K562 (cell line): ENCODE measurements around the gene ZC3H13. TPM values are rescaled to one million over a fixed set of nuclear protein-coding genes. Genes with fewer than 3 reads are reported as not detected.

ENCODE experiments used
- ATAC-seq: fragments of 200-7000 bp; cut with Tn5 transposase; 3 replicates; pipeline ENCODE4 v1.9.1; 2020; ENCODE audit warnings: moderate library complexity
- BruUV-seq: library from RNA; stranded (reverse); fragments of 400-500 nt; replicated peaks from 2 replicates; lab custom pipeline; 2021; lab: Mats Ljungman, UMichigan
- CTCF ChIA-PET: fragments of 300-600 bp; formaldehyde crosslinking; extraction: SDS; loops from one replicate; lab custom pipeline; 2021; ENCODE audit warnings: low intra/inter-chr PET ratio; lab: Yijun Ruan, JAX
- POLR2A ChIA-PET: fragments of 300-600, 350-650 bp; sonication (Branson Sonifier 250); formaldehyde crosslinking; extraction: SDS; loops from one replicate; lab custom pipeline; 2021; ENCODE audit warnings: antibody characterized with exemption, inconsistent platforms; lab: Yijun Ruan, JAX
- DNase-seq, 4 experiments: peaks; one replicate each; pipeline versions ENCODE4 v3.0.0 to v3.0.0-alpha.2; 2011 to 2018; ENCODE audit warnings: low spot score in 3 of 4, mixed read lengths in 3 of 4; ENCODE audit errors: extremely low read depth in 1 of 4
- FAIRE-seq: peaks from 2 replicates; lab custom pipeline; 2011; peaks lifted over from hg19 to GRCh38; lab: Jason Lieb, UNC
- H2AFZ ChIP-seq: 2 replicates; pipeline ENCODE4 v1.6.0; 2011; ENCODE audit warnings: low read depth, low read length, control low read depth, inconsistent platforms
- H3K27ac ChIP-seq: fragments of 200-600 bp; 3 replicates; pipeline ENCODE4 v1.8.0; 2011; ENCODE audit warnings: low read depth, mild to moderate bottlenecking, control low read depth, inconsistent platforms, low read length, moderate library complexity, mixed read lengths; ENCODE audit errors: extremely low read depth
- H3K27me3 ChIP-seq, 2 experiments: fragments of 300-600 bp in 1 of 2; 2 replicates in 1 of 2; 3 replicates in 1 of 2; pipeline versions ENCODE4 v1.6.0 to v1.8.0; 2011; ENCODE audit warnings: inconsistent platforms in 2 of 2, low read length in 2 of 2, mild to moderate bottlenecking in 1 of 2, mixed read lengths in 1 of 2, moderate library complexity in 1 of 2; ENCODE audit not compliant: control insufficient read depth in 2 of 2, insufficient read depth in 2 of 2
- H3K36me3 ChIP-seq: fragments of 300-600 bp; 3 replicates; pipeline ENCODE4 v1.8.0; 2011; ENCODE audit warnings: mild to moderate bottlenecking, low read length, inconsistent platforms; ENCODE audit not compliant: control insufficient read depth, insufficient read depth
- H3K4me1 ChIP-seq, 2 experiments: fragments of 200-600 bp in 1 of 2; replicated peaks in 1 of 2; 2 replicates in 1 of 2; 3 replicates in 1 of 2; pipeline versions ENCODE4 v1.5.1 to v1.8.0; 2011; ENCODE audit warnings: inconsistent platforms in 2 of 2, low read length in 2 of 2, mild to moderate bottlenecking in 1 of 2, mixed read lengths in 1 of 2, moderate library complexity in 1 of 2; ENCODE audit not compliant: control insufficient read depth in 2 of 2, insufficient read depth in 2 of 2
- H3K4me2 ChIP-seq: 2 replicates; pipeline ENCODE4 v1.6.1; 2011; ENCODE audit warnings: low read length, control low read depth, inconsistent platforms, mixed read lengths; ENCODE audit not compliant: insufficient read depth
- H3K4me3 ChIP-seq: fragments of 200-600 bp; sonication (generic), shearing (Covaris generic); 2 replicates; pipeline ENCODE4 v1.5.1; 2016; ENCODE audit warnings: control low read depth, inconsistent platforms
- H3K79me2 ChIP-seq: fragments of 200-600 bp; 3 replicates; pipeline ENCODE4 v1.8.0; 2011; ENCODE audit warnings: low read length, inconsistent platforms; ENCODE audit not compliant: control insufficient read depth, insufficient read depth
- H3K9ac ChIP-seq, 2 experiments: 2 replicates each; pipeline versions ENCODE4 v1.6.0 to v1.6.1; 2011; ENCODE audit warnings: low read depth in 2 of 2, low read length in 2 of 2, control low read depth in 1 of 2, inconsistent platforms in 1 of 2, mild to moderate bottlenecking in 1 of 2, mixed read lengths in 1 of 2; ENCODE audit not compliant: insufficient read depth in 1 of 2
- H3K9me1 ChIP-seq: one replicate; pipeline ENCODE4 v1.6.0; 2011; ENCODE audit warnings: inconsistent platforms, mild to moderate bottlenecking, low read length, moderate library complexity; ENCODE audit not compliant: control insufficient read depth, insufficient read depth
- H3K9me3 ChIP-seq: replicated peaks from 2 replicates; pipeline ENCODE4 v1.5.1; 2011; ENCODE audit warnings: low read depth, low read length, inconsistent platforms; ENCODE audit not compliant: control insufficient read depth, insufficient read depth
- H4K20me1 ChIP-seq: replicated peaks from 2 replicates; pipeline ENCODE4 v1.6.1; 2011; ENCODE audit warnings: low read length, inconsistent platforms, mixed read lengths; ENCODE audit not compliant: control insufficient read depth, insufficient read depth
- CBX2 ChIP-seq: fragments of 200-600 bp; sonication (generic); IDR thresholded peaks from one replicate; pipeline ENCODE4 v1.6.1; 2012; ENCODE audit warnings: mild to moderate bottlenecking, low read length, inconsistent platforms; ENCODE audit not compliant: insufficient read depth, poor library complexity, severe bottlenecking
- GATA2 ChIP-seq: sonication (generic); formaldehyde crosslinking; IDR thresholded peaks from 2 replicates; pipeline ENCODE4 v1.4.0; 2020; ENCODE audit warnings: mild to moderate bottlenecking, missing genetic modification reagents
- POLR2AphosphoS5 ChIP-seq: IDR thresholded peaks from 2 replicates; pipeline ENCODE4 v1.6.1; 2011; ENCODE audit warnings: mild to moderate bottlenecking, low read depth, low read length, moderate library complexity; ENCODE audit not compliant: control insufficient read depth, insufficient read depth
- RBM14 ChIP-seq: fragments of 200-400 bp; formaldehyde crosslinking; IDR thresholded peaks from 2 replicates; pipeline ENCODE4 v1.6.1; 2018; ENCODE audit warnings: low read depth, mild to moderate bottlenecking, low read length, moderate library complexity, borderline replicate concordance; ENCODE audit not compliant: insufficient read depth
- TAF7 ChIP-seq: fragments of 450-650 bp; IDR thresholded peaks from 2 replicates; pipeline ENCODE4 v1.6.1; 2016; ENCODE audit warnings: missing genetic modification characterization, missing compliant biosample characterization
- TCF7L2 ChIP-seq: fragments of 150-350 bp; IDR thresholded peaks from 2 replicates; pipeline ENCODE4 v1.6.1; 2016; ENCODE audit warnings: low read depth, mild to moderate bottlenecking, low read length, moderate library complexity
- TRIM24 ChIP-seq, 2 experiments: fragments of 450-650 bp; IDR thresholded peaks; 2 replicates each; pipeline ENCODE4 v1.6.1; 2016
- XRCC4 ChIP-seq: IDR thresholded peaks from one replicate; pipeline ENCODE4 v1.6.1; 2011; ENCODE audit not compliant: insufficient read depth, insufficient read length; ENCODE audit errors: extremely low read depth
- ZBTB7A ChIP-seq: IDR thresholded peaks from 2 replicates; pipeline ENCODE4 v1.6.1; 2011; ENCODE audit warnings: low read depth, mild to moderate bottlenecking, low read length, moderate library complexity, borderline replicate concordance; ENCODE audit not compliant: control insufficient read depth
- ZNF311 ChIP-seq: fragments of 250-450 bp; sonication (Bioruptor Pico); IDR thresholded peaks from 2 replicates; pipeline ENCODE4 v1.4.0; 2020; ENCODE audit warnings: mild to moderate bottlenecking, moderate library complexity
- WGBS: fragments of 100-300 bp; shearing (Covaris generic); methylation state at CpG from one replicate; pipeline ENCODE4 v1.1.6; 2016; ENCODE audit warnings: low coverage, mixed read lengths; ENCODE audit not compliant: insufficient coverage; ENCODE audit errors: missing lambda C conversion rate; 5-methylcytosine and 5-hydroxymethylcytosine counted together
- in situ Hi-C: fragments of 300-500 bp; cut with MboI; formaldehyde crosslinking; loops from 4 replicates; pipeline ENCODE4 v1.15.0; 2018; ENCODE audit warnings: inconsistent platforms, mixed read lengths
- intact Hi-C: fragments of 100-400 bp; cut with micrococcal nuclease; formaldehyde crosslinking; loops from 2 replicates; pipeline ENCODE4 v1.14.2; 2022
- polyA plus RNA-seq, 8 experiments: library from polyadenylated mRNA; depleted of rRNA in 4 of 8; stranded (reverse) in 5 of 8; unstranded in 3 of 8; fragments of >200 nt; fragmentation: Nextera tagmentation in 2 of 8; fragmentation: Illumina TruSeq in 1 of 8; extraction: Ambion mirVana in 2 of 8; extraction: Trizol in 1 of 8; gene quantifications; 2 replicates each; pipeline versions ENCODE4 v1.2.1 to v1.2.3, GENCODE V29; 2011 to 2014; ENCODE audit warnings: inconsistent platforms in 1 of 8, missing spikeins in 1 of 8
- total RNA-seq, 7 experiments: library from RNA; depleted of rRNA in 6 of 7; stranded (reverse); fragments of >200 nt in 6 of 7; fragmentation: Illumina TruSeq in 2 of 7; extraction: Trizol in 2 of 7; gene quantifications; 2 replicates each; pipeline versions ENCODE4 v1.2.1 to v1.2.3, GENCODE V29; 2011 to 2021; ENCODE audit warnings: low replicate concordance in 1 of 7

Gene ZC3H13
- total and polyA plus RNA-seq, 9 of the 15 experiments (the other 6 are each of a cell fraction or from before 2014, with no cell fraction given), result 4.9 to 27.6 (median 12.1) TPM

- WGBS, result 0% methylated on average over 5 of the region's 5 CpGs
- no peak overlapping the region for H3K4me2 ChIP-seq
- no peak overlapping the region for H2AFZ ChIP-seq
- no peaks in the 10 kb centered on the region for H3K36me3 ChIP-seq
- intact Hi-C loops (loop anchor here (5.0 kb wide), 1 partner anchor 394 kb away; no protein-coding TSS in a partner anchor), in situ Hi-C loops (loop anchor here (25.0 kb wide), 1 partner anchor 384 kb away; no protein-coding TSS in a partner anchor)
- CTCF ChIA-PET, result no interaction called here
- ATAC-seq, result no peak
- H3K9ac ChIP-seq, result no peak overlapping the region
- peaks cover 0 to 3% of the 10 kb centered on the region in 2 experiments; a peak in 1 of 5 replicates for H3K4me1 ChIP-seq
- no peak overlapping the region for H3K27ac ChIP-seq
- no peak for FAIRE-seq
- POLR2A ChIA-PET, result interaction anchor here (1.0 to 1.4 kb wide), 2 partner anchors 12 to 26 kb away, joined by 3 read pairs; no protein-coding TSS in a partner anchor
- no peak overlapping the region for H3K4me3 ChIP-seq
- TF ChIP-seq TAF7, result no peak
- TF ChIP-seq ZNF311 (CRISPR knock-in tag), result no peak
- TF ChIP-seq TRIM24 (IDR thresholded peaks at IDR 0.05), result no peak
- TF ChIP-seq TCF7L2, result no peak
- no peak for TF ChIP-seq XRCC4
- no peak for TF ChIP-seq POLR2AphosphoS5
- no peak for TF ChIP-seq GATA2 (CRISPR knock-in tag)
- no peak for TF ChIP-seq RBM14
- no peak for TF ChIP-seq CBX2
- no peak for TF ChIP-seq ZBTB7A
- H3K79me2 ChIP-seq, result no peaks in the 10 kb centered on the region
- BruUV-seq, result no TSS peak
- H3K9me3 ChIP-seq, result no peaks in the 10 kb centered on the region
- H3K27me3 ChIP-seq, result peaks cover 5 to 38% of the 10 kb centered on the region in 2 experiments; a peak in 3 of 5 replicates
- DNase-seq, result no peak
- no peaks in the 10 kb centered on the region for H4K20me1 ChIP-seq
- no peaks in the 10 kb centered on the region for H3K9me1 ChIP-seq
These were observed 124.4 kb downstream of the ZC3H13 start for GRCh38 chr13:45928176-45928575.
